Astrocyte of the spinal cord (primary cell): ENCODE results near the gene ACOT11.
"Not testable (repeated sequence)": the region's sequence is repeated elsewhere in the genome, so short reads cannot be mapped to it uniquely, and the experiment has no call there.

Experiments
- DNase-seq: peaks from one replicate; pipeline ENCODE4 v3.0.0; 2011; ENCODE audit warnings: low read depth, low spot score
- H3K4me3 ChIP-seq: 2 replicates; pipeline ENCODE4 v1.5.1; 2011; ENCODE audit warnings: low read depth, mild to moderate bottlenecking, low read length, moderate library complexity
- CTCF ChIP-seq: IDR thresholded peaks from 2 replicates; pipeline ENCODE4 v1.5.1; 2012; ENCODE audit warnings: low read depth, mild to moderate bottlenecking, low read length, inconsistent platforms
- in situ Hi-C: cut with HindIII; loops from 2 replicates; pipeline ENCODE4 v1.10.0; 2017; ENCODE audit warnings: low sequenced_read_pairs

Gene ACOT11

GRCh38 chr1:54502342-54502741, 45.7 kb upstream of the ACOT11 start:
- no peak overlapping the region for H3K4me3 ChIP-seq
- in situ Hi-C loops, result no loop called here
- TF ChIP-seq CTCF, result no peak
- no peak for DNase-seq

GRCh38 chr1:54506594-54506993, 41.4 kb upstream of the ACOT11 start:
- no peak for DNase-seq
- no peak for TF ChIP-seq CTCF
- H3K4me3 ChIP-seq, result no peak overlapping the region
- in situ Hi-C loops, result no loop called here

GRCh38 chr1:54507033-54507870, 40.8 kb upstream of the ACOT11 start:
- DNase-seq, result no peak
- no peak overlapping the region for H3K4me3 ChIP-seq
- in situ Hi-C loops, result no loop called here
- no peak for TF ChIP-seq CTCF

- in situ Hi-C loops, result no loop called here
- no peak overlapping the region for H3K4me3 ChIP-seq
- TF ChIP-seq CTCF, result no peak
- no peak for DNase-seq
Observed at GRCh38 chr1:54510715-54511270, 37.2 kb upstream of the ACOT11 start.

DNA sequence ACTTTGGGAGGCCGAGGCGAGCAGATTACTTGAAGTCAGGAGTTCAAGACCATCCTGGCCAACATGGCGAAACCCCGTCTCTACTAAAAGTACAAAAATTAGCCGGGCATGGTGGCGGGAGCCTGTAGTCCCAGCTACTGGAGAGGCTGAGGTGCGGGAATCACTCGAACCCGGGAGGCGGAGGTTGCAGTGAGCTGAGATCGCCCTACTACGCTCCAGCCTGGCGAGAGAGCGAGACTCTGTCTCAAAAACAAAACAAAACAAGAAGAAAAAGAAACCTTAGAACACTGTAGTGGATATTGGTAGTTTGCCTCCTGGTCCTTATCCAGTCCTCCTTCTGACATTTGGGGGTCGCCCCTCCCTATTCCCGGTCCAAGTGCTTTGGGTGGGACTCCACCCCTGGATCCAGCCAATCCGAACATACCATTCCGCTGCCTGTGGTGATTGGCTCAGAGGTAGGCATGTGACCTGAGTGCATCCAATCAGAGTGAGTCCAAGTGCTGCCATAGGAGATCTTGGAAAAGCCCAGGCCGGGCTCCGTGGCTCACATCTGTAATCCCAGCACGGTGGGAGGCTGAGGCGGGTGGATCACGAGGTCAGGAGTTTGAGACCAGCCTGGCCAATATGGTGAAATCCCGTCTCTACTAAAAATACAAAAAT, 34.0 kb upstream of the ACOT11 start:
- H3K4me3 ChIP-seq, in situ Hi-C loops, DNase-seq: not testable (repeated sequence)

DNA sequence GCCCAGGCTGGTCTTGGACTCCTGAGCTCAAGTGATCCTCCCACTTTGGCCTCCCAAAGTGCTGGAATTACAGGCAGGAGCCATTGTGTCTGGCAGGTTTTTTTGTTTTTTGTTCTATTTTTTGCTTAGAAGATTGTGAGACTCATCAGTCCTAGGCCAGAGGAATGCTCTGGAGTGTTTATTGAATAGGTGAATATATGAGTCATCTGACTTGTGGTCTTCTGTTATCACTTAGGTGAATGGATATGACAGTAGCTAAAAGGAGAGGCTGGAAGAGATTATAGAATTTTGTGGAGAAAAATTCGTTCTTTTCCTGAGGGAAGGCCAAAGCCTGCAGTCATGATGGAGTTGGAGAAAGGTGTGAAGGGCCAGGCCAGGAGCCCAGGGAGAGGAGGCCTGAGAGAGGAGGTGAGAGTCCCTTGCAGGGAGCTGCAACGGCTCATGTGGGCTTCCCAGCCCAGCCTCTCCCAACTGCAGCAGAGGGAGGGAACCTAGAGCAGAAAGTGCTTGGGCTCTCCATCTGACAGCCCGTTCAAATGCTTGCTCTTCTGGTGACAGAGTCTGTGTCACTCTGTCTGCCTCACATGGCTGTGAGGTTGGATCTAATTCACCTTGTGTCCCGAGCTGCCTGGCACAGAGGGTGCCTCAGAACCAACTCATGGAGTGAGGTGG, 31.6 kb upstream of the ACOT11 start:
- DNase-seq, result no peak
- no peak for TF ChIP-seq CTCF
- H3K4me3 ChIP-seq, result no peak overlapping the region
- in situ Hi-C loops, result no loop called here
